H1 (cell line): ENCODE results near the gene SBSN. TPM values are rescaled to one million over a fixed set of nuclear protein-coding genes. Genes with fewer than 3 reads are reported as not detected.

Experiments
- CTCF ChIA-PET: fragments of 300-600 bp; sonication (Branson Sonifier 250); formaldehyde crosslinking; loops from one replicate; lab custom pipeline; 2021; ENCODE audit not compliant: partially characterized antibody; lab: Charles Lee
- POLR2A ChIA-PET: fragments of 300-600 bp; sonication (Branson Sonifier 250); formaldehyde crosslinking; loops from one replicate; lab custom pipeline; 2021; ENCODE audit warnings: inconsistent platforms; ENCODE audit not compliant: partially characterized antibody; lab: Charles Lee
- DNase-seq, 2 experiments: peaks; one replicate each; pipeline versions ENCODE4 v3.0.0 to v3.0.0-alpha.2; 2010 to 2022; ENCODE audit warnings: low spot score in 2 of 2, low read depth in 1 of 2, mixed read lengths in 1 of 2
- FAIRE-seq: peaks from 2 replicates; lab custom pipeline; 2011; peaks lifted over from hg19 to GRCh38; lab: Jason Lieb, UNC
- H2AFZ ChIP-seq: 2 replicates; pipeline ENCODE4 v1.8.1; 2012; ENCODE audit warnings: low read length, inconsistent platforms
- H2AK5ac ChIP-seq: 2 replicates; pipeline ENCODE4 v1.6.1; 2013; ENCODE audit warnings: low read depth, low read length
- H2BK120ac ChIP-seq: replicated peaks from 2 replicates; pipeline ENCODE3; 2013; ENCODE audit warnings: low read depth, low read length, inconsistent platforms
- H2BK12ac ChIP-seq: 2 replicates; pipeline ENCODE4 v1.6.1; 2013; ENCODE audit warnings: low read depth, low read length
- H2BK15ac ChIP-seq: 2 replicates; pipeline ENCODE4 v1.6.1; 2013; ENCODE audit warnings: low read length
- H2BK20ac ChIP-seq: 2 replicates; pipeline ENCODE4 v1.6.1; 2013; ENCODE audit warnings: low read length
- H2BK5ac ChIP-seq: 2 replicates; pipeline ENCODE4 v1.6.1; 2013; ENCODE audit warnings: low read depth, low read length
- H3K14ac ChIP-seq: 2 replicates; pipeline ENCODE4 v1.6.1; 2013; ENCODE audit warnings: inconsistent platforms; ENCODE audit not compliant: insufficient read length
- H3K18ac ChIP-seq: 2 replicates; pipeline ENCODE4 v1.6.1; 2013; ENCODE audit warnings: low read length; ENCODE audit errors: extremely low read depth
- H3K23ac ChIP-seq: 2 replicates; pipeline ENCODE4 v1.6.1; 2013; ENCODE audit warnings: inconsistent platforms; ENCODE audit not compliant: insufficient read length
- H3K23me2 ChIP-seq: 2 replicates; pipeline ENCODE4 v1.6.1; 2013; ENCODE audit warnings: low read depth, low read length
- H3K27ac ChIP-seq: 2 replicates; pipeline ENCODE4 v1.6.1; 2011; ENCODE audit warnings: low read depth, low read length, inconsistent platforms
- H3K27me3 ChIP-seq, 4 experiments: replicated peaks in 1 of 4; 1 replicate in 1 of 4; 2 replicates in 3 of 4; pipeline versions ENCODE4 v1.6.1 to v1.8.1; 2011 to 2013; ENCODE audit warnings: low read length in 3 of 4, mild to moderate bottlenecking in 3 of 4, inconsistent platforms in 2 of 4, mixed read lengths in 2 of 4, moderate library complexity in 1 of 4; ENCODE audit not compliant: control insufficient read depth in 3 of 4, insufficient read depth in 3 of 4; ENCODE audit errors: extremely low read depth in 1 of 4
- H3K36me3 ChIP-seq, 4 experiments: 2 replicates each; pipeline versions ENCODE4 v1.6.1 to v1.8.1; 2011 to 2013; ENCODE audit warnings: mild to moderate bottlenecking in 4 of 4, low read length in 3 of 4, moderate library complexity in 2 of 4, control low read depth in 1 of 4, inconsistent platforms in 1 of 4; ENCODE audit not compliant: insufficient read depth in 4 of 4, control insufficient read depth in 2 of 4
- H3K4ac ChIP-seq: replicated peaks from 2 replicates; pipeline ENCODE3; 2013; ENCODE audit warnings: low read length, low read depth, mixed read lengths, inconsistent platforms; ENCODE audit not compliant: insufficient read length
- H3K4me1 ChIP-seq, 4 experiments: replicated peaks in 1 of 4; 1 replicate in 1 of 4; 2 replicates in 3 of 4; pipeline versions ENCODE4 v1.6.1 to v1.8.1; 2011 to 2013; ENCODE audit warnings: low read length in 3 of 4, inconsistent platforms in 2 of 4, mixed read lengths in 1 of 4; ENCODE audit not compliant: insufficient read depth in 4 of 4, control insufficient read depth in 3 of 4
- H3K4me2 ChIP-seq, 2 experiments: 2 replicates each; pipeline versions ENCODE4 v1.6.1 to v1.8.1; 2011 to 2013; ENCODE audit warnings: low read depth in 2 of 2, low read length in 2 of 2, control low read depth in 1 of 2, inconsistent platforms in 1 of 2, mild to moderate bottlenecking in 1 of 2; ENCODE audit not compliant: insufficient read depth in 1 of 2
- H3K4me3 ChIP-seq, 4 experiments: fragments of 200-600, 300-600 bp in 1 of 4; sonication (generic), shearing (Covaris generic), sonication (Bioruptor Twin) in 1 of 4; 2 replicates each; pipeline versions ENCODE4 v1.5.1 to v1.8.1; 2011 to 2016; ENCODE audit warnings: low read length in 4 of 4, low read depth in 3 of 4, control low read depth in 2 of 4, inconsistent platforms in 2 of 4, mild to moderate bottlenecking in 2 of 4, mixed read lengths in 1 of 4, moderate library complexity in 1 of 4; ENCODE audit not compliant: insufficient read depth in 2 of 4; ENCODE audit errors: extremely low read depth in 1 of 4
- H3K56ac ChIP-seq: replicated peaks from 2 replicates; pipeline ENCODE3; 2013; ENCODE audit warnings: low read depth, mild to moderate bottlenecking, mixed read lengths, low read length, inconsistent platforms; ENCODE audit not compliant: insufficient read length
- H3K79me1 ChIP-seq: 2 replicates; pipeline ENCODE4 v1.6.1; 2013; ENCODE audit warnings: low read depth, low read length, control low read depth
- H3K79me2 ChIP-seq, 2 experiments: 2 replicates each; pipeline versions ENCODE4 v1.6.1 to v1.8.1; 2012 to 2013; ENCODE audit warnings: low read length in 2 of 2, mild to moderate bottlenecking in 2 of 2, inconsistent platforms in 1 of 2; ENCODE audit not compliant: insufficient read depth in 2 of 2, control insufficient read depth in 1 of 2
- H3K9ac ChIP-seq, 4 experiments: replicated peaks in 1 of 4; 1 replicate in 1 of 4; 2 replicates in 3 of 4; pipeline versions ENCODE4 v1.6.1 to v1.8.1; 2011 to 2013; ENCODE audit warnings: low read depth in 3 of 4, low read length in 3 of 4, control low read depth in 2 of 4, mild to moderate bottlenecking in 2 of 4, moderate library complexity in 2 of 4, inconsistent platforms in 1 of 4; ENCODE audit errors: extremely low read depth in 1 of 4
- H3K9me3 ChIP-seq, 2 experiments: 2 replicates each; pipeline versions ENCODE4 v1.6.1 to v1.8.1; 2012 to 2013; ENCODE audit warnings: mild to moderate bottlenecking in 2 of 2, moderate library complexity in 2 of 2, control low read depth in 1 of 2, inconsistent platforms in 1 of 2, low read depth in 1 of 2, low read length in 1 of 2, mixed read lengths in 1 of 2; ENCODE audit not compliant: insufficient read depth in 2 of 2
- H4K20me1 ChIP-seq, 2 experiments: replicated peaks in 1 of 2; 2 replicates each; pipeline versions ENCODE3 to v1.8.1; 2011 to 2013; ENCODE audit warnings: inconsistent platforms in 2 of 2, low read length in 2 of 2, mild to moderate bottlenecking in 1 of 2; ENCODE audit not compliant: insufficient read depth in 2 of 2, control insufficient read depth in 1 of 2
- H4K5ac ChIP-seq: 2 replicates; pipeline ENCODE4 v1.6.1; 2013; ENCODE audit warnings: low read length, low read depth, mixed read lengths, inconsistent platforms; ENCODE audit not compliant: insufficient read length
- H4K8ac ChIP-seq: 2 replicates; pipeline ENCODE4 v1.8.0; 2013; ENCODE audit warnings: mild to moderate bottlenecking, moderate library complexity, low read length, inconsistent platforms; ENCODE audit not compliant: insufficient read depth; ENCODE audit errors: extremely low read depth
- H4K91ac ChIP-seq: replicated peaks from 2 replicates; pipeline ENCODE3; 2013; ENCODE audit warnings: low read length, mixed read lengths, inconsistent platforms; ENCODE audit not compliant: insufficient read length
- BACH1 ChIP-seq: IDR thresholded peaks from 2 replicates; pipeline ENCODE4 v1.6.1; 2012; ENCODE audit warnings: low read length, improper control_type of control experiment
- EP300 ChIP-seq, 2 experiments: IDR thresholded peaks; 1 replicate in 1 of 2; 2 replicates in 1 of 2; pipeline ENCODE4 v1.6.1; 2011 to 2012; ENCODE audit warnings: low read depth in 2 of 2, low read length in 2 of 2, mild to moderate bottlenecking in 2 of 2, borderline replicate concordance in 1 of 2, inconsistent platforms in 1 of 2, moderate library complexity in 1 of 2
- FOSL1 ChIP-seq: IDR thresholded peaks from 2 replicates; pipeline ENCODE4 v1.6.1; 2011; ENCODE audit warnings: mild to moderate bottlenecking, low read depth, low read length, moderate library complexity; ENCODE audit not compliant: insufficient read depth
- JUND ChIP-seq: IDR thresholded peaks from 2 replicates; pipeline ENCODE4 v1.6.1; 2011; ENCODE audit warnings: mild to moderate bottlenecking, improper control_type of control experiment, low read length
- POU5F1 ChIP-seq: IDR thresholded peaks from 2 replicates; pipeline ENCODE4 v1.6.1; 2011; ENCODE audit warnings: low read depth, mild to moderate bottlenecking, low read length, moderate library complexity
- RFX5 ChIP-seq: IDR thresholded peaks from 2 replicates; pipeline ENCODE4 v1.6.1; 2011; ENCODE audit warnings: low read depth, low read length, improper control_type of control experiment, borderline replicate concordance
- SP1 ChIP-seq: IDR thresholded peaks from 2 replicates; pipeline ENCODE4 v1.6.1; 2011; ENCODE audit warnings: low read depth, low read length
- TAF1 ChIP-seq: IDR thresholded peaks from 2 replicates; pipeline ENCODE4 v1.6.1; 2011; ENCODE audit warnings: mild to moderate bottlenecking, low read depth, low read length
- ZNF274 ChIP-seq: IDR thresholded peaks from 2 replicates; pipeline ENCODE4 v1.7.0; 2012; ENCODE audit warnings: low read length, borderline replicate concordance; ENCODE audit errors: extremely low read depth
- WGBS, 2 experiments: shearing (Covaris generic) in 1 of 2; methylation state at CpG; one replicate each; pipeline versions ENCODE4 v1.1.6 to v1.1.7; 2013 to 2015; ENCODE audit warnings: low lambda C conversion rate in 2 of 2, mixed read lengths in 2 of 2, inconsistent platforms in 1 of 2, low coverage in 1 of 2, missing lambda C conversion rate in 1 of 2; ENCODE audit not compliant: insufficient replicate concordance in 2 of 2, insufficient coverage in 1 of 2, insufficient read length in 1 of 2; ENCODE audit errors: extremely low coverage in 1 of 2, missing lambda C conversion rate in 1 of 2; 5-methylcytosine and 5-hydroxymethylcytosine counted together
- polyA plus RNA-seq, 7 experiments: library from polyadenylated mRNA; depleted of rRNA in 3 of 7; stranded (reverse) in 5 of 7; unstranded in 2 of 7; fragments of >200 nt in 5 of 7; fragments of 200-250 nt in 2 of 7; gene quantifications; 1 replicate in 5 of 7; 2 replicates in 1 of 7; 4 replicates in 1 of 7; pipeline versions ENCODE4 v1.2.1 to v1.2.3, GENCODE V29; 2011 to 2013; ENCODE audit warnings: missing spikeins in 2 of 7, mixed read lengths in 2 of 7
- total RNA-seq: library from RNA; stranded (reverse); fragmentation: NEBNext Ultra II Directional; extraction: Animal tissue kit (Norgen Biotek cat#: 25700); gene quantifications from 2 replicates; pipeline ENCODE4 v1.2.1, GENCODE V29; 2021
- TF ChIP-seq, protein P1 (sequence below): IDR thresholded peaks from 2 replicates; pipeline ENCODE4 v1.6.1; 2011; ENCODE audit warnings: low read depth, mild to moderate bottlenecking, low read length; ENCODE audit not compliant: insufficient read depth

Gene SBSN
- total and polyA plus RNA-seq, 2 of the 8 experiments (the other 6 are each of a cell fraction or from before 2014, with no cell fraction given), result not detected

DNA sequence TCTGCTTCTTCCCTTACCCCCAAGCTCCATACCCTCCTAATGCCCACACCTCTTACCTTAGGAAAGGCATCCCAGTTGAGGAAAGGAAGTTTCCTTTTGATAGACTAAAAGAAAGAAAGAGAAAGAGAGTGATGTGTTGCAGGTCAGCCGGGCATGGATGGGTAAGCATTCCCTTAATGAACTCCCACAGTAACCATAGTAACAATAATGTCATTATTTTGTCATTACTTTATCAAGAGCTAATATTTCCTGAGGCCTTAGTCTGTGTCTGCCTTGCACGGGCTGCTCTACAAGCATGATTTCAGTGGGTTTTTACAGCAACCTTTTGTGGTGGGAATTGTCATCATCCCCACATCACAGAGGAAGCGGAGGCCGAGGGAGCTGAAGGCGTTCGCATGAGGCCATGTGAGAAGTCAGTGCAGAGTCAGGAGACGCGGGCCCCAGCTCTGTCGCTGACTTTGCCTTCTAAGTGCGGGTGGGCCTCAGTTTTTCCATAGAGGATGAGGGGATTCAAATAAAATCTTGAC, 40.4 kb downstream of the SBSN start:
- no peak overlapping the region for H4K91ac ChIP-seq
- DNase-seq (no peak), FAIRE-seq (no peak)
- no peaks in the 10 kb centered on the region for H3K9me3 ChIP-seq
- no peaks in the 10 kb centered on the region for H3K4me1 ChIP-seq
- H4K20me1 ChIP-seq, result no peaks in the 10 kb centered on the region
- H3K4me3 ChIP-seq, result no peak overlapping the region
- no peaks in the 10 kb centered on the region; the same call in 1 of the 2 replicates for H3K23me2 ChIP-seq
- no peaks in the 10 kb centered on the region for H3K79me2 ChIP-seq
- no peak overlapping the region for H2BK5ac ChIP-seq
- no peak overlapping the region for H2BK12ac ChIP-seq
- WGBS, 2 experiments, result 86% methylated on average over 10 of the region's 10 CpGs; no CpG with 5 or more reads in 1 of the 2 experiments
- H4K8ac ChIP-seq, result no peak overlapping the region
- H2AFZ ChIP-seq, result no peak overlapping the region
- no peak overlapping the region for H4K5ac ChIP-seq
- no peak overlapping the region for H3K4ac ChIP-seq
- no peak overlapping the region for H3K27ac ChIP-seq
- H2BK20ac ChIP-seq, result no peak overlapping the region
- no peak overlapping the region for H2BK15ac ChIP-seq
- no peak overlapping the region for H2AK5ac ChIP-seq
- TF ChIP-seq TAF1, result no peak
- TF ChIP-seq, protein P1, sequence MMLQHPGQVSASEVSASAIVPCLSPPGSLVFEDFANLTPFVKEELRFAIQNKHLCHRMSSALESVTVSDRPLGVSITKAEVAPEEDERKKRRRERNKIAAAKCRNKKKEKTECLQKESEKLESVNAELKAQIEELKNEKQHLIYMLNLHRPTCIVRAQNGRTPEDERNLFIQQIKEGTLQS, result no peak
- TF ChIP-seq FOSL1, result no peak
- TF ChIP-seq RFX5, result no peak
- no peak for TF ChIP-seq EP300 (IDR thresholded peaks at IDR 0.05; ENCODE audit: borderline replicate concordance in 1 of 2, low read depth in 2 of 2, low read length in 2 of 2)
- TF ChIP-seq ZNF274, result no peak
- TF ChIP-seq BACH1, result no peak
- TF ChIP-seq POU5F1, result no peak
- no peak for TF ChIP-seq JUND
- no peak for TF ChIP-seq SP1
- H3K79me1 ChIP-seq, result no peaks in the 10 kb centered on the region; the same call in 1 of the 2 replicates
- CTCF ChIA-PET, result interaction anchor here (0.9 to 3.7 kb wide), 10 partner anchors 7 to 135 kb away, joined by 3 to 24 read pairs (median 6); partner anchors contain the start of gene FFAR3
- no peak overlapping the region for H3K23ac ChIP-seq
- no peaks in the 10 kb centered on the region for H3K36me3 ChIP-seq
- H3K56ac ChIP-seq, result no peak overlapping the region
- H3K9ac ChIP-seq, result no peak overlapping the region
- H2BK120ac ChIP-seq, result no peak overlapping the region
- no peak overlapping the region for H3K14ac ChIP-seq
- no peak overlapping the region for H3K18ac ChIP-seq
- H3K27me3 ChIP-seq, result no peaks in the 10 kb centered on the region; a peak in 2 of 7 replicates
- no peak overlapping the region for H3K4me2 ChIP-seq
- POLR2A ChIA-PET, result interaction anchor here (1.5 to 4.3 kb wide), 3 partner anchors 8 to 19 kb away, joined by 6 to 27 read pairs (median 8); no protein-coding TSS in a partner anchor
